DMS53 (cell line): ENCODE results near the gene BHLHA15.

Experiments
- DNase-seq: peaks from one replicate; lab custom pipeline; 2025; lab: John Stamatoyannopoulos, UW

The BHLHA15 gene

GRCh38 chr7:98211221-98211675, at the start of gene BHLHA15:
BHLHA15 (plus strand) TSS chr7:98211439; CDS start chr7:98212310, 871 bp downstream.
- peak; percentile 94 for DNase-seq

DNA sequence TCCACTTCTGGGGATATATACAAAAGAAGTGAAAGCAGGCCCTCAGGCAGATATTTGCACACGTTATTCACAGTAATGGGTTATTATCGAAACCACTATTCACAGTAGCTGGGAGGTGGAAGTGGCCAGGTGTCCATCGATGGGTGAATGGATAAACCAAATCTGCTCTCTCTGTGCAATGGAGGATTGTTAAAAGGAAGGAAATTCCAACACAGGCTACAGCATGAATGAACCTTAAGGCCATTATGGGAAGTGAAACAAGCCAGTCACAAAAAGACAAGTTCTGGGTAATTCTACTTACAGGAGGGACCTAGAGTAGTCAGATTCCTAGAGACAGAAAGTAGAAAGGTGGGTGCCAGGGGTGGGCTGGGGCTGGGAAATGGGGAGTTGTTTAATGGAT, 48.5 kb upstream of the BHLHA15 start:
- no peak for DNase-seq

GRCh38 chr7:98163269-98163668, 48.0 kb upstream of the BHLHA15 start:
- DNase-seq = no peak

DNA sequence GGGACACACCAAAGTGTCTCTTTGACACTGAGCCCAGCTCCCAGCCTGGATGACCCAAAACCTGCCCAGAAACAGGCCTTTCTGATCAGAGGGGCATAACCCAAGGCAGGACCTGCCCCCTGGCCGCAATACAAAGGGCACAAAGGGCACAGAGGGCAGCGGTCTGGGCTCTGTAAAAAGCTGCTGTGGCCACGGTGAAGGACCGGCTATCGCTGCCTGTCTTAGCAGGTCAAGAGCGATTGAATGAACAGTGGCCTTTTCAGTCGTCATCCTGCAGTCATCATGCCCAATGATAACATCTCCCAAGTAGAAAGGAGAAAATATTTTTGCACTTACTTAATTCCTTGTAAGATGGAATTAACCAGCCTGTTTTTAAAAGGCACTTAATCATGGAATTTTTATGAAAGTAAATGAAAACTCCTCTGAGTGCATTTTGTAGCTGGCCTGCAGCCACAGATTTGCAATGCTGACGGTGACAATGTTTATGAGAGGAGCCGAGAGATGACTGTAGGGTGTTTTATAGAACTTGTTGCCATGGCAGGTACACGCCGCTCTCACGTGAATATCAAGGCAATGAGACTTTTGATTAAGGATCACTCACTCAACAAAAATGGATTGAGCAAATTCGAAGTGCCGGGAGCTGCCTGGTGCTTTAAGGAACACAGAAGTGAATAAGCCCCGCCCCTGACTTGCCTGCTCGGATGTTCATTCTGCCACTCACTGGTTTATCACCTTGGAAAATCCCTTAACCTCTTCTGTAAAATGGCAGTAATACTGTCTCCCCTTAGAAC, 47.3 kb upstream of the BHLHA15 start:
- no peak for DNase-seq

DNA sequence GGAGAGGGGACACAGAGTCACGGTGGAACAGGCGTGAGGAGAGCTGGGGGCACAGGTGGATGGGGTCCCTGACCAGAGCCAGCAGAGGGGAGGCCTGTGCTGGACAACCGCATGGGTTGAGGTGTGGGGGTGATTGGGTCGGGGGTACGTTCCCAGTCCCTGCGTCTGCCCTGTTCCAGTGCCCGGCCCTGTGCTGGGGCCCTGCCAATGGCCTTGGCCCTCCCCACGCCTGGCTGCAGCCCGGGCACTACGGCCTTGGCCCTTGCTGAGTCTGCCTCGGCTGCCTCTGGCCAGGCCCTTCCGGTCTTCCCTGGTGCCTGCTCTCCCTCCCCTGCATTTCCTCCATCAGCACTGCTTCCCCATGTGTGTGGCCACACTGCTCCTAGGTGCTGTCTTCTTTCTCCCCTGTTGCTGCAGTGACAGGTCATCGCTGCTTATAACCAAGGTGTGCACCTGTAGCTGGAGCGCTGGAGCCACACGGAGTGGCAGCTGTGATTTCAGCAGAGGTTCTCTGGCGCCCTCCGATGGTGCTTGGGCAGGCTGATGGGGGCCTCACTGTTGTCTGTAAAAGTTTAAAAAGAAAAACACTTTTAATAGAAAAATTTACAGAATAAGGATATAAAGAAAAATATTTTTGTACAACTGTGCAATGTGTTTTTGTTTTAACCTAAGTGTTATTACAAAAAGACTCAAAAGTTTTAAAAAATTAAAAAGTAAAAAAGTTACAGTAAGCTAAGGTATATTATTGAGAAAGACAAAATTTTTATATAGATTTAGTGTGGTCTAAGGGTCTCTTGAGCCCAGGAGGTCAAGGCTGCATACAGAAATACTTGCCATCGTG, 45.2 kb upstream of the BHLHA15 start:
- DNase-seq = peak; percentile 89

- DNase-seq = peak; percentile 18
Measured at GRCh38 chr7:98166668-98166970, 44.6 kb upstream of the BHLHA15 start.

- DNase-seq = peak; percentile 62
Measured at GRCh38 chr7:98167653-98168052, 43.6 kb upstream of the BHLHA15 start.

GRCh38 chr7:98168181-98168903, 42.9 kb upstream of the BHLHA15 start:
- peak; percentile 97 for DNase-seq

DNA sequence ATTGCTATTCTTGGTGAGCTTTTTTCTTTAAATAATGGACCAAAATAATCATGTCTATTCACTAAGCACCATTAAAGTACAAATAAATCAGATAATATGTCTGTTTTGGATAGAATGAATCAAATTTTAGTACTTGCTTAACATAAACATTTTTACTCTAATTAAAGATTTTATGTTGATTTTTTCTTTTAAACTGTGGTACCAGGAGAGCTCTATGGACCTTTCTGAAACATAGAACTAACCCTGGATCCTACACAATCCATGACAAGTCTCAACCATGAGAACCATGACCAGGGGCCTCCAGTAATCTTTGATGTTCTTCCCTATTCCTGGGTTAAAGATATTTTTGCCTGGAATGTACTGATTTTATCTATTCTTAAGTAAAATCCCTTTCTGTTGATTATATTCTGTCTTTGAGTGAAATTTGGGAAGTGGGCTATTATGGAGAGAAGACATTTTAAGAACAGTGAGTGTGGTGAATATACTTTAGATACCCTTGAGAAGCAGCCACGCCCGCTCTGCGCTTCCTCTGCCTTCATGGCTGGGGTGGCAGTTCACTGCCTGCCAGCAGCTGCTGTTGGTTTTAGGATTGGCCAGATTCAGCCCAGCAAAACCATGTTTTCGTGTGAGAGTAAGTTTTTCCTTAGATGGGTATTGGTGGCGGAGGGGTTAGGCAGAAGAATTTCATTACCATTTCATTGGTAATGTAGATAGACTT, 42.2 kb upstream of the BHLHA15 start:
- peak; percentile 28 for DNase-seq

GRCh38 chr7:98170966-98171365, 40.3 kb upstream of the BHLHA15 start:
- DNase-seq = peak; percentile 73

DNA sequence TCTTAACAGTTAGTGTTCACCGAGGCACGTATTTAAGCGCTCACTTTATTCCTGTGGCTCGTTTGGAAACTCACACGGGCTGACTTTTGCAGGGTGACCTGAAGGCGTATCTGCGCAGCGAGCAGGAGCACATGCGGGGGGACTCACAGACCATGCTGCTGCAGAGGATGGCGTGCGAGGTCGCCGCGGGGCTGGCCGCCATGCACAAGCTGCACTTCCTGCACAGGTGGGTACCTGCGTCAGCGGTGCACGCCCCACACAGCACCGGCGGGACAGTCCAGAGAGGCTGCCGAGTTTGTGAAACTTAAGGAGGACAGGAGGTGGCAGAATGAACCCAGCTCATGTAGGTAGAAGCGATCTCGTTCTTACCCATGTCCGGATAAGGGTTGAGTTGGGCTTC, 39.8 kb upstream of the BHLHA15 start:
- DNase-seq = peak; percentile 96

- peak; percentile 97 for DNase-seq
Measured at GRCh38 chr7:98174334-98175259, 36.6 kb upstream of the BHLHA15 start.

DNA sequence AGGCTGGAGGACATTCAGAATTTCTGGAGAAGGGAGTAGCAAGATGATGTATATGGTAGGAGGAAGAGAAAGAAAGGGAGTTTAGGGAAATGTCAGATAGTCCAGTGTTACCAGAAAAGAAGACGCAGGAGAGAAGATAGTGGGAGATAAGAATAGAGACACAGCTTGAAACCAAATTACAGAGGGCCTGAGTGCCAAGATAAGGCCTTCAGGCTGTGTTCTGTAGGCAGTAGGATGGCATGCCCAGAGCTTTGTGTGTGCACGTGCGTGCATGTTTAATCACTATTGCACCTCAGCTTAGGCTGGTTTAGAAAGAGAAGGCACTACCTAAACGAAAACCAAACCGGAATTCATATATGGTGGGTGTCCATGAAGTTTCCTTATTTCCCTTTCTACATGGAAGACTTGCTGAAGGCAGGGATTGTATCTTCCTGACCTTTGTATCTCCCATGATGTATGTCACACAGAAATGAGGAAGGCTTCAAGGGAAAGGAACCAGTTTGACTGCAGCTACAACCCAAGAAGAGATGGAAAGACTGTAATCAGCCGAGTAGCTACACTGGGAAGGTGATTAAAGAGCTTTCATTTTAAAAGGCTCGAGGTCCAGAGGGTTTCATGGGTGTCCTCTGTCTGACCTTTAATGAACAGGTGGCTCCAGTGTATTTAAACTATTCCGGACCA, 35.8 kb upstream of the BHLHA15 start:
- DNase-seq = peak; percentile 64

DNA sequence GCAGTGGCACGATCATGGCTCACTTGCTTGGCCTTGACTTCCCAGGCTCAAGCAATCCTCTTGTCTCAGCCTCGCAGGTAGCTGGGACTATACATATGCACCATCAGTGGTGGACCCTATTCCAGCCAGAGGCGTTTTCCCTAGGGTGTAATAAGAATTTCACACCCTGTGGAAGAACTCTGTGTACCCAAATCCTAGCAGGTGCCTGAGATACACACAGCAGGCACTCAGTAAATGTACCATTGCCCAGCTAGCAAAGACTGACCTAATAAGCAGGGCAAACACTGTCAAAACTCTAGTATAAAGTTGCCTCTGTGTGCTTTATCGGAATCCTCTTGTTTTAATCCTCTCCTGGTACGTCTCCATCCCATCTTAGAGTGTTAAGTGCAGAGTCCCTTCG, 33.7 kb upstream of the BHLHA15 start:
- DNase-seq = peak; percentile 83

- DNase-seq = peak; percentile 99
Measured at GRCh38 chr7:98178321-98178720, 32.9 kb upstream of the BHLHA15 start.

DNA sequence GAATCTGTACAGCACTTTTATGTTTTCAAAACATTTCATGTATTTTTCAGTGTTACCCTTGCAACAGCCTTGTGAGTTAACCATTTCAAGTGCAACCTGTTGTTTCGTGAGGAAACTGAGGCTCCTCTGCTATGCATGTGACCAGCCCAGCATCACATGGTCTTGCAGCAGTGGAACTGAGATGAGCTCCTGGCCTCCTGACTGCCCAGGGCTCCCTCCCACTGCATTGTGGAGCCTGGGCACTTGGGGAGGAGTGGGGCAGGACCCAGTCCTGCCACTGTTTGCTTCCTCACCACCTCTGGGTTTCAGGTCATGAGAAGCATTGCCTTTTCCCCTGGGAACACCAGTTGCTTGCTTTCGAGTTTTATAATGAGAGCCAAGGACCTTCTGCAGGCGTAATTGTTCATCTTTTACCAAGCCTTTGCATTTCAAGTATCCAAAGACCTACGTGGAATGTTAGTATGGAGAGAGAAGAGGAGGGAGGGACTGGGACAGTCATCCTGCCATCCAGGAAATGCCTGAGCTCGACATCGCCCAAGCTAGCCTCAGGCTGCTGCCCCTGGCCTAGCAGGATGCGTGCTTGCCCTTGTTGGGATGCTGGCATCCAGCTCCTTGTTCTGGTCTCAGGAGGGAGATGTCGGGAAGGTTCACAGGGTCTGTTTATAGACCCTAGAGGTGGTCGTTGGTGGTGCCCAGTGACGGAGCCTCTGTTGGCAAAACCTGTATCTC, 32.3 kb upstream of the BHLHA15 start:
- DNase-seq = peak; percentile 93

- no peak for DNase-seq
Measured at GRCh38 chr7:98180751-98181150, 30.5 kb upstream of the BHLHA15 start.

DNA sequence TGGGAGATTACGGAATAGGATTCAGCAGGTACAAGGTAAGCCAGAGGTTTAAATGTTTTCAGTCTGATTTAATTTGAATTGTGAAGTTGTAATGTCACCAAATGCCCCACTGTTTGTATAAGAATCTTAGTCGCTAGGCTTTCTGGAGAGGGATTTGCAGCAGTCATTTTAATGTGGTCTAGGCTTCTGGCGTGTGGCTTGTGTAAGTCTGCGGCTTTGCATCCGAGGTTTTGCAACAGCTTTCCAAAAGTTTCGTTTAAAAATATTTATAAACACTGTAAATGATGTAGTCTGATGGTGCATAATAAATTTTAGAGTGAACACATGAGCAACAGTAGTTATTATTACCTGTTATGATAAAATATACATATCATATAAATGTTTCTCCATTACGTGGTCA, 26.1 kb upstream of the BHLHA15 start:
- no peak for DNase-seq

DNA sequence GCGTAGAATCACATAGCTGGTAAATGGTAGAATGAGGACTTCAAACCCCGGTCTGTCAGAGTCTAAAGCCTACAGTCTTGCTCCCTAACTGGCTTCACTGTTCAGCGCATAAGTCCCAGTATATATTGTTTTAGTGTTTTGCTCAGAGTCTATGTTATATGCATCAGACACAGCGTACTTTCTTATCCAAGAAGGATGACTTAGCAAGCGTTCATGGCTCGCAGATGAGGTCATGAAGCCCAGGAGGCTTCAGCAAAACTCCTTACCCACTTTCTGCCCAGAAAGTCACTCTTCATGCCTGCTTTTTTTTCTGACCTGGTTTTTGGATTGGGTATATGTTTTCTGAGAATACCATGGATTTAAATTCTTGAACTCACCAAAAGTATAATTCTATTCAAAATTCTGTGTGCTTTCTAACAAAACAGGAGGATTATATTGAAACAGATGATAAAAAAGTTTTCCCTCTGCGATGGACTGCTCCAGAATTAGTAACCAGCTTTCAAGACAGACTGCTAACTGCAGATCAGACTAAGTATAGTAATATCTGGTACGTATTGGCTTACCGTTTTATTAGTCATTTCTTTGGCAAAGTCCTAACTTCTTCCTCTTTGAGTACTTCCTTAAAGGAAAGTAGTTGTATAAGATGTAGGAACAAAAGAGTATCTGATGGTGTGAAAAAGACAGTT, 24.6 kb upstream of the BHLHA15 start:
- DNase-seq = no peak
